ENCODE measurements around the gene HHEX. TPM values are rescaled to one million over a fixed set of nuclear protein-coding genes. Genes with fewer than 3 reads are reported as not detected.
A peak's percentile ranks its signal among the peaks of the same experiment; 100 is the strongest.

Gene HHEX
- total and polyA plus RNA-seq, 2 of the 4 experiments (the other 2 are of a cell fraction): 2.3 to 7.7 TPM

DNA sequence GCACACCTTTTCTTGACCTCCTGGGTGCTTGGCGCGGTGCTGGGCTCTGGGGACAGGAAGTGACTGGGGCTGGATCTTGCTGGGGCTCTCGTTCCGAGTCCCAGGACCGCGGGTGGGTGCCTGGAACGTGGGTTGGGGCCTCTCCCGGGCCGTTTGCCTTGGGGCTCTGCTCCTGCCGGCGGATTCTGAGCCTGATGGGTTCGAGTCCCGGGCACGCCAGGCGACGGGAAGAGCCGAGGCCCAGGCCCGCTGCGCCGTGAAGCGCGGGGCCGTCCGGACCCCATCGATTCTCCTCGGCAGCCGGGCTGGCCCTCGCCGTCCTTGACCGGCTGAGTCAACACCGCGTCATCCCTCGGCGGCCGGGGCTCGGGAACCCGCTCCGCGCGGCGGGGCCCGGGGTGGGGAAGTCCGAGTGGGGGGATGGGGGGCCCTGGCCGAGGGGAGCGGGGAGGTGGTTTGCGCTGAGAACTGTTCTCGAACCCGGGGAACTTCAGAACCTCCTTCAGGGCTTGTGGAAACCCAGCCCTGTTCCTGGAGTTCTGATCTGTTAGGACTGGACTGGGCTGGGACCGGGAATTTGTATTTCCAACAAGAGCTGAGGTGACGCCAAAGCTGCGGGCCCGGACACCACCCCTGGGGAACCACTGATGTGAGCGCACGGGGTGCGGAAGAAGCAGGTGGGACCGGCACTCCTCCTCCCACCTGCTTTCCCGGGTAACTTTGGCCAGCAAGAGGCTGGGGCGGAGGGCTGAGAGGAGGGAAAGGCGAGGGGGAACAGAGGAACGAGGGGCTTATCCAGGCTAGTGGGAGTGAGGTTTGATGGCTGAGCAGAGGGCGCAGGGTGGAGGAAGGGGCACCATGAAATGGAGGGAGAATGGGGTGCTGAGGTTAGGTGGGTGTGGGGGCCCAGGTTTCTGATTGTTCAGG is 6.2 kb downstream of the HHEX start:
- H2BK20ac ChIP-seq (ENCODE audit: low read depth, low read length): peak overlapping the region; percentile 57
- dilution Hi-C loops (cut with HindIII; ENCODE audit: low sequenced_read_pairs, unreplicated experiment) (no loop called here), intact Hi-C loops (cut with micrococcal nuclease) (loop anchor here (2.0 kb wide), 1 partner anchor 105 kb away; no protein-coding TSS in a partner anchor), in situ Hi-C loops (cut with MboI; ENCODE audit: low sequenced_read_pairs) (no loop called here)
- H3K4me3 ChIP-seq (ENCODE audit: insufficient read depth, low read depth, low read length): peak overlapping the region; percentile 47
- peak overlapping the region; percentile 35 for H2BK5ac ChIP-seq (ENCODE audit: low read depth, low read length, poor library complexity, severe bottlenecking)
- 0 out of 2 replicates have a peak, but pooled peaks cover 3% of the 10 kb centered on the region for H4K20me1 ChIP-seq (ENCODE audit: insufficient read depth, low read length)
- peak overlapping the region; percentile 94 for H3K14ac ChIP-seq (replicated peaks; ENCODE audit: low read depth, low read length)
- peak overlapping the region; percentile 53; the same call in 1 of the 2 replicates for H3K56ac ChIP-seq (ENCODE audit: extremely low read depth, insufficient read depth, low read length)
- H2AFZ ChIP-seq (replicated peaks; ENCODE audit: low read length, poor library complexity): peak overlapping the region; percentile 86
- peaks cover 9% of the 10 kb centered on the region for H3K36me3 ChIP-seq (ENCODE audit: control insufficient read depth, insufficient read depth, low read length)
- peak; percentile 70 for DNase-seq
- WGBS, 2 experiments (ENCODE audit: extremely low coverage in 2 of 2, insufficient read length in 1 of 2): 17% methylated on average over 25 of the region's 61 CpGs; no CpG with 5 or more reads in 1 of the 2 experiments
- peaks cover 5 to 39% of the 10 kb centered on the region in 2 experiments; a peak in 3 of 4 replicates for H3K79me1 ChIP-seq (ENCODE audit: low read depth in 1 of 2, low read length in 2 of 2)
- peak overlapping the region; percentile 95; the same call in 2 of the 3 replicates for H2BK15ac ChIP-seq (ENCODE audit: low read depth, low read length)
- ChIA-PET CTCF (no interaction called here), POLR2A (ENCODE audit: unreplicated experiment) (no interaction called here)
- peak overlapping the region; percentile 96 for H2AK9ac ChIP-seq (replicated peaks; ENCODE audit: low read depth, low read length, poor library complexity)
- ATAC-seq (ENCODE audit: low read depth): peak; percentile 87
- peaks cover 3% of the 10 kb centered on the region; the same call in 1 of the 2 replicates for H3K9me1 ChIP-seq (ENCODE audit: insufficient read depth, low read length)
- H3K23ac ChIP-seq (ENCODE audit: low read depth, low read length): peak overlapping the region; percentile 58
- H3K4me1 ChIP-seq (ENCODE audit: control insufficient read depth, insufficient read depth, low read length): peaks cover 32% of the 10 kb centered on the region
- H3K4ac ChIP-seq (ENCODE audit: low read depth, low read length): peak overlapping the region; percentile 83
- peak overlapping the region; percentile 95 for H2BK120ac ChIP-seq (ENCODE audit: low read depth, low read length)
- peak overlapping the region; percentile 86 to 90 for H4K8ac ChIP-seq (ENCODE audit: low read depth in 2 of 2, low read length in 2 of 2)
- peak overlapping the region; percentile 94 for H2AK5ac ChIP-seq (ENCODE audit: low read depth, low read length)
- H3K27me3 ChIP-seq (ENCODE audit: control insufficient read depth, insufficient read depth, low read length): no peaks in the 10 kb centered on the region
- H3K9me3 ChIP-seq (ENCODE audit: control insufficient read depth, insufficient read depth, low read length): no peaks in the 10 kb centered on the region
- H3K27ac ChIP-seq (ENCODE audit: insufficient read depth, low read length): peak overlapping the region; percentile 82
- peak overlapping the region; percentile 92 for H4K91ac ChIP-seq (ENCODE audit: insufficient read depth, low read depth, low read length)
- H3K4me2 ChIP-seq (ENCODE audit: low read depth, low read length): peak overlapping the region; percentile 73
- no TSS peak for BruUV-seq (replicated peaks)
- H4K5ac ChIP-seq (ENCODE audit: low read depth, low read length): peak overlapping the region; percentile 91
- peak overlapping the region; percentile 84 for H3K9ac ChIP-seq (ENCODE audit: low read depth, low read length)
- peak overlapping the region; percentile 25 for H3K18ac ChIP-seq (ENCODE audit: low read depth, low read length)
- TF ChIP-seq NFE2L2 (IDR thresholded peaks at IDR 0.05; ENCODE audit: low read depth, low read length) (no peak), RAD21 (IDR thresholded peaks at IDR 0.05; ENCODE audit: low read length) (no peak), SMC3 (IDR thresholded peaks at IDR 0.05; ENCODE audit: low read depth, low read length) (no peak), BHLHE40 (IDR thresholded peaks at IDR 0.05; ENCODE audit: low read depth, low read length) (no peak), RCOR1 (IDR thresholded peaks at IDR 0.05; ENCODE audit: insufficient replicate concordance, low read length) (no peak), MXI1 (IDR thresholded peaks at IDR 0.05; ENCODE audit: borderline replicate concordance, low read depth, low read length) (no peak), CHD1 (IDR thresholded peaks at IDR 0.05; ENCODE audit: low read depth, low read length) (no peak), POLR2A (IDR thresholded peaks at IDR 0.05; ENCODE audit: low read depth, low read length) (peak; percentile 50; the same call in 1 of the 2 replicates), MAZ (IDR thresholded peaks at IDR 0.05; ENCODE audit: borderline replicate concordance, low read depth, low read length) (peak; percentile 32; the same call in 1 of the 2 replicates), MAFK (IDR thresholded peaks at IDR 0.05; ENCODE audit: low read depth, low read length) (no peak), FOS (IDR thresholded peaks at IDR 0.05; ENCODE audit: low read depth, low read length) (peak; percentile 69), CEBPB (IDR thresholded peaks at IDR 0.05; ENCODE audit: low read depth, low read length) (no peak), CTCF (conservative IDR thresholded peaks at IDR 0.05; ENCODE audit: low read depth, low read length) (no peak)
- TF ChIP-seq, protein P1, sequence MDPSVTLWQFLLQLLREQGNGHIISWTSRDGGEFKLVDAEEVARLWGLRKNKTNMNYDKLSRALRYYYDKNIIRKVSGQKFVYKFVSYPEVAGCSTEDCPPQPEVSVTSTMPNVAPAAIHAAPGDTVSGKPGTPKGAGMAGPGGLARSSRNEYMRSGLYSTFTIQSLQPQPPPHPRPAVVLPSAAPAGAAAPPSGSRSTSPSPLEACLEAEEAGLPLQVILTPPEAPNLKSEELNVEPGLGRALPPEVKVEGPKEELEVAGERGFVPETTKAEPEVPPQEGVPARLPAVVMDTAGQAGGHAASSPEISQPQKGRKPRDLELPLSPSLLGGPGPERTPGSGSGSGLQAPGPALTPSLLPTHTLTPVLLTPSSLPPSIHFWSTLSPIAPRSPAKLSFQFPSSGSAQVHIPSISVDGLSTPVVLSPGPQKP (IDR thresholded peaks at IDR 0.05; ENCODE audit: borderline replicate concordance, low read depth, low read length): no peak
